Body of pancreas (tissue), 4 donors: ENCODE results near the gene POLR3K. TPM values are rescaled to one million over a fixed set of nuclear protein-coding genes. Genes with fewer than 3 reads are reported as not detected.

Source experiments
- ATAC-seq: fragments of 150-250 bp; one replicate; pipeline ENCODE4 v1.9.1; 2016
- DNase-seq, 4 donors: peaks; one replicate each; pipeline ENCODE4 v3.0.0-alpha.2; 2019
- H3K27ac ChIP-seq, 4 donors: fragments of 200-600 bp; sonication (generic); 1 replicate in 3 of 4; 2 replicates in 1 of 4; pipeline versions ENCODE4 v1.5.1 to v1.6.1; 2016 to 2019; ENCODE audit warnings: mild to moderate bottlenecking in 1 of 4, mixed read lengths in 1 of 4, moderate library complexity in 1 of 4
- H3K27me3 ChIP-seq, 2 donors: fragments of 200-600 bp; sonication (generic); one replicate each; pipeline ENCODE4 v1.6.0; 2016; ENCODE audit warnings: mild to moderate bottlenecking in 1 of 2
- H3K36me3 ChIP-seq, 2 donors: fragments of 200-600 bp; sonication (generic); replicated peaks in 1 of 2; 2 replicates each; pipeline ENCODE4 v1.5.1; 2016; ENCODE audit warnings: low read depth in 2 of 2; ENCODE audit not compliant: insufficient read depth in 1 of 2
- H3K4me1 ChIP-seq: fragments of 200-600 bp; sonication (generic); one replicate; pipeline ENCODE4 v1.6.0; 2016
- H3K4me3 ChIP-seq, 2 donors: fragments of 200-600 bp; sonication (generic); 1 replicate in 1 of 2; 2 replicates in 1 of 2; pipeline ENCODE4 v1.5.1; 2016 to 2019
- H3K9me3 ChIP-seq, 3 donors: fragments of 200-600 bp; sonication (generic); 1 replicate in 2 of 3; 2 replicates in 1 of 3; pipeline ENCODE4 v1.5.1; 2016
- POLR2A ChIP-seq, 3 donors: fragments of 450-650 bp; IDR thresholded peaks; one replicate each; pipeline ENCODE4 v1.6.1; 2016; ENCODE audit warnings: antibody characterized with exemption in 3 of 3, mild to moderate bottlenecking in 2 of 3
- WGBS, 2 donors: methylation state at CpG; one replicate each; pipeline ENCODE4 v1.1.5; 2017; 5-methylcytosine and 5-hydroxymethylcytosine counted together
- intact Hi-C: fragments of 100-400 bp; cut with DNase I; formaldehyde crosslinking; loops from one replicate; pipeline ENCODE4 v1.15.1; 2023
- total RNA-seq, 2 donors: library from RNA; depleted of rRNA; stranded (reverse); fragments of >200 nt; gene quantifications; one replicate each; pipeline ENCODE4 v1.1.0, GENCODE V29; 2016
- TF ChIP-seq, protein P1 (sequence below), 7 experiments: fragments of 450-650 bp in 4 of 7; fragments of 200-600 bp in 3 of 7; sonication (generic) in 3 of 7; IDR thresholded peaks; one replicate each; pipeline ENCODE4 v1.5.1; 2016 to 2019; ENCODE audit warnings: antibody characterized with exemption in 7 of 7

The POLR3K gene
- total RNA-seq, 2 donors from 2014 or later: 2.6 to 5.6 TPM

DNA sequence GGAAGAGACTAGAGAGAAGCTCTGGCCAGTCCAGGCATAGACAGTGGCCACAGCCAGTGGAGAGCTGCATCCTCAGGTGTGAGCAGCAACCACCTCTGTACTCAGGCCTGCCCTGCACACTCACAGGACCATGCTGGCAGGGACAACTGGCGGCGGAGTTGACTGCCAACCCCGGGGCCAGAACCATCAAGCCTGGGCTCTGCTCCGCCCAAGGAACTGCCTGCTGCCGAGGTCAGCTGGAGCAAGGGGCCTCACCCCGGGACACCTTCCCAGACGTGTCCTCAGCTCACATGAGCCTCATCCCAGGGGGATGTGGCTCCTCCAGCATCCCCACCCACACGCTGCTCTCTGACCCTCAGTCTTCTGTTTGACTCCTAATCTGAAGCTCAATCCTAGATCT is 15.8 kb upstream of the POLR3K start:
- peaks cover 43% of the 10 kb centered on the region for H3K4me1 ChIP-seq

DNA sequence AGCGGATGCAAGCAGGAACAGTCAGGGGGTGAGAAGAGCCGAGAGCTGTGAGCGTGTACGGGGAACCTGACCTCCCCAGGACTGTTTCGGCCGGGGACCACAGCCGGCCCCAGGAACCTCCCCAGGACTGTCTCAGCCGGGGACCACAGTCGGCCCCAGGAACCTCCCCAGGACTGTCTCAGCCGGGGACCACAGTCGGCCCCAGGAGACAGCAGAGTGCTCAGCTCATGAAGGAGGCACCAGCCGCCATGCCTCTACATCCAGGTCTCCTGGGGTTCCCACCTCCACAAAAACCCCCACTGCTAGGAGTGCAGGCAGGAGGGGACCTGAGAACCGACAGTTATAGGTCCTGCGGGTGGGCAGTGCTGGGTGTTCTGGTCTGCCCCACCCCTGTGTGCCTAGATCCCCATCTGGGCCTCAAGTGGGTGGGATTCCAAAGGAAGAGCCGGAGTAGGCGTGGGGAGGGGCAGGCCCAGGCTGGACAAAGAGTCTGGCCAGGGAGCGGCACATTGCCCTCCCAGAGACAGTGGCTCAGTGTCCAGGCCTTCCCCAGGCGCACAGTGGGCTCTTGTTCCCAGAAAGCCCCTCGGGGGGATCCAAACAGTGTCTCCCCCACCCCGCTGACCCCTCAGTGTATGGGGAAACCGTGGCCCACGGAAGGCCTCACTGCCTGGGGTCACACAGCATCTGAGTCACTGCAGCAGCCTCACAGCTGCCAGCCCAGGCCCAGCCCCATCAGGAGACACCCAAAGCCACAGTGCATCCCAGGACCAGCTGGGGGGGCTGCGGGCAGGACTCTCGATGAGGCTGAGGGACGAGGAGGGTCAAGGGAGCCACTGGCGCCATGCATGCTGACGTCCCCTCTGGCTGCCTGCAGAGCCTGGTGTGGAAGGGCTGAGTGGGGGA is 14.7 kb upstream of the POLR3K start:
- Histone ChIP-seq H3K27ac (no peak overlapping the region), H3K36me3 (no peaks in the 10 kb centered on the region), H3K4me1 (peaks cover 42% of the 10 kb centered on the region), H3K4me3 (no peak overlapping the region), H3K27me3 (no peaks in the 10 kb centered on the region), H3K9me3 (no peaks in the 10 kb centered on the region)
- intact Hi-C loops: no loop called here
- WGBS, 2 donors: 86 to 90% methylated on average over 7 to 27 of the region's 27 CpGs
- no peak for ATAC-seq
- TF ChIP-seq, protein P1, sequence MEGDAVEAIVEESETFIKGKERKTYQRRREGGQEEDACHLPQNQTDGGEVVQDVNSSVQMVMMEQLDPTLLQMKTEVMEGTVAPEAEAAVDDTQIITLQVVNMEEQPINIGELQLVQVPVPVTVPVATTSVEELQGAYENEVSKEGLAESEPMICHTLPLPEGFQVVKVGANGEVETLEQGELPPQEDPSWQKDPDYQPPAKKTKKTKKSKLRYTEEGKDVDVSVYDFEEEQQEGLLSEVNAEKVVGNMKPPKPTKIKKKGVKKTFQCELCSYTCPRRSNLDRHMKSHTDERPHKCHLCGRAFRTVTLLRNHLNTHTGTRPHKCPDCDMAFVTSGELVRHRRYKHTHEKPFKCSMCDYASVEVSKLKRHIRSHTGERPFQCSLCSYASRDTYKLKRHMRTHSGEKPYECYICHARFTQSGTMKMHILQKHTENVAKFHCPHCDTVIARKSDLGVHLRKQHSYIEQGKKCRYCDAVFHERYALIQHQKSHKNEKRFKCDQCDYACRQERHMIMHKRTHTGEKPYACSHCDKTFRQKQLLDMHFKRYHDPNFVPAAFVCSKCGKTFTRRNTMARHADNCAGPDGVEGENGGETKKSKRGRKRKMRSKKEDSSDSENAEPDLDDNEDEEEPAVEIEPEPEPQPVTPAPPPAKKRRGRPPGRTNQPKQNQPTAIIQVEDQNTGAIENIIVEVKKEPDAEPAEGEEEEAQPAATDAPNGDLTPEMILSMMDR (IDR thresholded peaks at IDR 0.05): no peak
- no peak for TF ChIP-seq POLR2A (IDR thresholded peaks at IDR 0.05)
- no peak for DNase-seq

More for the DNA sequence above, 15.8 kb upstream of the POLR3K start:
- TF ChIP-seq POLR2A (IDR thresholded peaks at IDR 0.05): no peak
- TF ChIP-seq, protein P1 (IDR thresholded peaks at IDR 0.05): no peak
- Histone ChIP-seq H3K36me3 (no peaks in the 10 kb centered on the region), H3K4me3 (no peak overlapping the region), H3K27me3 (no peaks in the 10 kb centered on the region), H3K27ac (no peak overlapping the region), H3K9me3 (no peaks in the 10 kb centered on the region)
- DNase-seq: no peak
- 76 to 100% methylated on average over 2 to 8 of the region's 8 CpGs for WGBS, 2 donors
- intact Hi-C loops: no loop called here
- ATAC-seq: no peak

DNA sequence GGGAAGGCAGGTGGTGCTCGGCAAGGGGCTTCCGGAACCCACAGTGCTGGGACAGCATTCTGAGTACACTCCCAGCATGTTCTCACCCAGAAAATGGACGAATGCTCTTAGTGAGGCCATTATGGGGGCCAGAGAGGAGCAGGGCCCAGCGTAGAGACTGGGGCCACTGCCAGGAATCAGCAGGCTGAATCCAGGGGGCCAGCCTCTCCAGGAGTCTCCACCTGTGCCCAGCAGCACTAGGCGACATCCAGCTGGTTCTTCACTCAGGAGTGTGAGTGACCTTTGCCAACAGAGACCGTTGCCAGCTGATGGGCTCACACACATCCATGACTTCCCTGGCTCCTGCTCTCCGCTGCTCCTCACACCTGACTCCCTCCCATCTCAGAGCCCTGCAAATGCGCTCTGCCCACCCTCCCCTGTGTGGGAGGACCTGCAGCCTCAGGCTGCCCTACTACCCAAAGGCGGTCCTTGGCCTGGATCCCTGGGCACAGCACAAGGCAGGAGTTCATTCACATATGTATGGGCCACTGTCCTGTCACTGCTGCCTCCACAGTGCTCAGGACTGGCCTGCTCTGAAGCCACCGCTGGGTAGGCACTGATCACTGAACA is 13.9 kb upstream of the POLR3K start:
- no peak for TF ChIP-seq POLR2A (IDR thresholded peaks at IDR 0.05)
- TF ChIP-seq, protein P1 (IDR thresholded peaks at IDR 0.05): no peak
- ATAC-seq (no peak), DNase-seq (peak in 1 of 4 donors; percentile 34)
- intact Hi-C loops: no loop called here
- Histone ChIP-seq H3K36me3 (no peaks in the 10 kb centered on the region), H3K4me1 (peaks cover 35% of the 10 kb centered on the region), H3K9me3 (no peaks in the 10 kb centered on the region), H3K27ac (no peak overlapping the region), H3K27me3 (no peaks in the 10 kb centered on the region), H3K4me3 (no peak overlapping the region)
- WGBS, 2 donors: 66 to 70% methylated on average over 8 to 10 of the region's 10 CpGs

DNA sequence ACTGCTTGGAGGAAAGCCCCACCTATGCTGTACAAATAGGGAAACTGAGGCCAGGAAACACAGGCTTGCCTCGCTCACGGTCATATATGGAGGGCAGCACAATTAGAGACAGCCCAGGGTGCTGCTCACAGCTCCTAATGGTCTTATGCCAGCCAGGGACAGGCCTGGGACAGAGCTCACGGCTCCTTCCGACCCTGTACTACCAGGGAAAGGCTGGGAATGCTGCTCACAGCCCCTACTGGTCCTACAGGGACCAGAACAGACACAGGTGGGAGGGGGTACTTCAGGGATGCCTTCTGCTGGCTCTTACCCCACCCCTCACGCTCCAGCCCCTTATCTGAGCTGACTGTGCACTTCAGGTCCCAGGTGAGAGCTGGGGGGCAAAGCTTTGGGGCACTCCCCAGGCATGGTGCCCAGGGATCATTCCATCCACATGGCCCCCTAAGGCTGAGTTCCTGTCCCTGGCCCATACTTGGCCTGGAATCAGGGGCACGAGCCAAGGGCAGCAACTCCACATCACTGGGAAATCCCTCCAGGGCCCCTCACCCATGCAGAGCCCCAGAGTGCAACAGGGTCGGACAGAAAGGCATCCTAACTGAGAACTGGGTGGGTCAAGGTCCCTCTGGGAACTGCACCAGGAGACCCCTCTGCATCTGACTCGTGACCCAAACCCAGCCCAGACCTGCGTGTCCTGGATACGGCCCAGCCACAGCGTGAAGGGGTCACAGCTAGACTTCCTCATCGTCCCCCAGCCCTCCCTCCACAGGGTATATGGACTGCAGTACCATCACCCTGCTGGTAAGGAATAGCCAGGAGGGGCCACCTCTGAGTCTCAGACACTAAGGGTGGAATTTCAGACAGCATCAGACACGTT is 13.1 kb upstream of the POLR3K start:
- DNase-seq: no peak
- no peaks in the 10 kb centered on the region for H3K9me3 ChIP-seq
- 81 to 82% methylated on average over 3 to 13 of the region's 13 CpGs for WGBS, 2 donors
- no peaks in the 10 kb centered on the region for H3K36me3 ChIP-seq
- H3K27me3 ChIP-seq: no peaks in the 10 kb centered on the region
- no peak overlapping the region for H3K4me3 ChIP-seq
- no peak for ATAC-seq
- intact Hi-C loops: no loop called here
- H3K4me1 ChIP-seq: peaks cover 32% of the 10 kb centered on the region
- H3K27ac ChIP-seq: no peak overlapping the region
- TF ChIP-seq, protein P1 (IDR thresholded peaks at IDR 0.05): no peak
- no peak for TF ChIP-seq POLR2A (IDR thresholded peaks at IDR 0.05)
